Colonic mucosa (tissue), 4 donors: Measurements from ENCODE around the gene GNAL. TPM values are rescaled to one million over a fixed set of nuclear protein-coding genes. Genes with fewer than 3 reads are reported as not detected.

Source experiments
- DNase-seq: peaks from one replicate; pipeline ENCODE4 v3.0.0-alpha.2; 2020
- H3K27ac ChIP-seq: fragments of 200-600 bp; one replicate; pipeline ENCODE4 v1.8.0; 2021
- H3K27me3 ChIP-seq: fragments of 200-600 bp; one replicate; pipeline ENCODE4 v1.8.0; 2021
- H3K36me3 ChIP-seq: fragments of 200-600 bp; one replicate; pipeline ENCODE4 v1.8.0; 2021
- H3K4me1 ChIP-seq: fragments of 200-600 bp; one replicate; pipeline ENCODE4 v1.8.0; 2021; ENCODE audit warnings: mild to moderate bottlenecking
- H3K4me3 ChIP-seq: fragments of 200-600 bp; one replicate; pipeline ENCODE4 v1.8.0; 2021
- H3K9ac ChIP-seq, 2 donors: one replicate each; pipeline ENCODE4 v1.7.0; 2013; ENCODE audit warnings: control low read depth in 2 of 2, low read depth in 2 of 2, low read length in 2 of 2
- H3K9me3 ChIP-seq: fragments of 200-600 bp; one replicate; pipeline ENCODE4 v1.8.0; 2021
- CTCF ChIP-seq: fragments of 200-600 bp; IDR thresholded peaks from one replicate; pipeline ENCODE4 v1.8.0; 2022; ENCODE audit warnings: antibody characterized with exemption, mild to moderate bottlenecking
- intact Hi-C: fragments of 100-400 bp; cut with DNase I; formaldehyde crosslinking; loops from one replicate; pipeline ENCODE4 v1.14.1; 2022
- total RNA-seq, 2 donors: library from RNA; stranded (reverse); fragmentation: NEBNext Ultra II Directional in 1 of 2; extraction: Animal tissue kit (Norgen Biotek cat#: 25700) in 1 of 2; gene quantifications; one replicate each; pipeline ENCODE4 v1.2.1, GENCODE V29; 2021
- donor health status: healthy.
- donor health status: DM: no; HTN: no; CAD: no.
- donor health status: DM: no; HTN: no; CAD: no.

The GNAL gene
- total RNA-seq, 2 donors from 2014 or later: 2.0 to 2.6 TPM

GRCh38 chr18:11767935-11768334 lies 78.9 kb downstream of the GNAL start:
- Histone ChIP-seq H3K27ac (no peak overlapping the region), H3K9me3 (no peaks in the 10 kb centered on the region), H3K4me1 (no peaks in the 10 kb centered on the region), H3K27me3 (no peaks in the 10 kb centered on the region), H3K9ac (no peak overlapping the region), H3K36me3 (no peaks in the 10 kb centered on the region), H3K4me3 (no peak overlapping the region)
- intact Hi-C loops: no loop called here
- no peak for DNase-seq
- TF ChIP-seq CTCF: no peak

- Histone ChIP-seq H3K4me1 (no peaks in the 10 kb centered on the region), H3K36me3 (no peaks in the 10 kb centered on the region), H3K4me3 (no peak overlapping the region), H3K9me3 (no peaks in the 10 kb centered on the region), H3K9ac (no peak overlapping the region), H3K27me3 (no peaks in the 10 kb centered on the region), H3K27ac (no peak overlapping the region)
- no peak for TF ChIP-seq CTCF
- intact Hi-C loops: no loop called here
- DNase-seq: no peak
Observed at GRCh38 chr18:11775436-11776174, 86.5 kb downstream of the GNAL start.

- intact Hi-C loops: no loop called here
- no peaks in the 10 kb centered on the region for H3K36me3 ChIP-seq
- H3K9ac ChIP-seq: no peak overlapping the region
- H3K27ac ChIP-seq: no peak overlapping the region
- DNase-seq: no peak
- no peaks in the 10 kb centered on the region for H3K9me3 ChIP-seq
- TF ChIP-seq CTCF: no peak
- no peak overlapping the region for H3K4me3 ChIP-seq
- no peaks in the 10 kb centered on the region for H3K27me3 ChIP-seq
- H3K4me1 ChIP-seq: no peaks in the 10 kb centered on the region
Observed at GRCh38 chr18:11780042-11780441, 91.0 kb downstream of the GNAL start.

GRCh38 chr18:11783716-11784331 lies 94.8 kb downstream of the GNAL start:
- Histone ChIP-seq H3K36me3 (no peaks in the 10 kb centered on the region), H3K9me3 (no peaks in the 10 kb centered on the region), H3K4me1 (no peaks in the 10 kb centered on the region), H3K27ac (no peak overlapping the region), H3K9ac (no peak overlapping the region), H3K4me3 (no peak overlapping the region), H3K27me3 (no peaks in the 10 kb centered on the region)
- intact Hi-C loops: no loop called here
- no peak for DNase-seq
- no peak for TF ChIP-seq CTCF

GRCh38 chr18:11784674-11785304 lies 95.7 kb downstream of the GNAL start:
- Histone ChIP-seq H3K27me3 (no peaks in the 10 kb centered on the region), H3K36me3 (no peaks in the 10 kb centered on the region), H3K27ac (no peak overlapping the region), H3K4me1 (no peaks in the 10 kb centered on the region), H3K4me3 (no peak overlapping the region), H3K9me3 (no peaks in the 10 kb centered on the region), H3K9ac (no peak overlapping the region)
- intact Hi-C loops: no loop called here
- no peak for DNase-seq
- TF ChIP-seq CTCF: no peak
